HG02623 (cell line): Measurements from ENCODE around the gene BPHL.
"Not testable (repeated sequence)": the region's sequence is repeated elsewhere in the genome, so short reads cannot be mapped to it uniquely, and the experiment has no call there.

ENCODE experiments used
- ATAC-seq: cut with Tn5 transposase; IDR thresholded peaks from one replicate; pipeline ENCODE4 v1.9.1; 2021; ENCODE audit warnings: moderate library complexity; ENCODE audit not compliant: unreplicated experiment

Gene BPHL

GRCh38 chr6:3176562-3177355 lies 58.2 kb downstream of the BPHL start:
- ATAC-seq: no peak

- ATAC-seq: not testable (repeated sequence)
These were observed 60.2 kb downstream of the BPHL start for GRCh38 chr6:3178666-3179065.

- ATAC-seq: not testable (repeated sequence)
These were observed 61.4 kb downstream of the BPHL start for GRCh38 chr6:3179945-3180344.

- ATAC-seq: no peak
These were observed 62.6 kb downstream of the BPHL start for GRCh38 chr6:3181105-3181504.

- no peak for ATAC-seq
These were observed 64.6 kb downstream of the BPHL start for GRCh38 chr6:3183066-3183465.

GRCh38 chr6:3186974-3187382 lies 68.5 kb downstream of the BPHL start:
- no peak for ATAC-seq

- no peak for ATAC-seq
These were observed 69.8 kb downstream of the BPHL start for GRCh38 chr6:3188262-3188661.

GRCh38 chr6:3189192-3189591 lies 70.7 kb downstream of the BPHL start:
- ATAC-seq: not testable (repeated sequence)

- ATAC-seq: no peak
These were observed 71.5 kb downstream of the BPHL start for GRCh38 chr6:3190056-3190455.

- no peak for ATAC-seq
These were observed 72.3 kb downstream of the BPHL start for GRCh38 chr6:3190779-3191178.

GRCh38 chr6:3193102-3193849 lies 74.8 kb downstream of the BPHL start:
- ATAC-seq: no peak

- no peak for ATAC-seq
These were observed 76.3 kb downstream of the BPHL start for GRCh38 chr6:3194535-3195419.

GRCh38 chr6:3195420-3195694 lies 76.8 kb downstream of the BPHL start:
- ATAC-seq: no peak

- no peak for ATAC-seq
These were observed 77.4 kb downstream of the BPHL start for GRCh38 chr6:3195695-3196497.

- no peak for ATAC-seq
These were observed 78.3 kb downstream of the BPHL start for GRCh38 chr6:3196770-3197169.

GRCh38 chr6:3197734-3198133 lies 79.2 kb downstream of the BPHL start:
- not testable (repeated sequence) for ATAC-seq

GRCh38 chr6:3199382-3199781 lies 80.9 kb downstream of the BPHL start:
- ATAC-seq: no peak

- no peak for ATAC-seq
These were observed 82.2 kb downstream of the BPHL start for GRCh38 chr6:3200682-3201081.

- no peak for ATAC-seq
These were observed 82.9 kb downstream of the BPHL start for GRCh38 chr6:3201388-3201787.
